GM21786 (cell line): ENCODE measurements around the gene IL34.
"Not testable (repeated sequence)": the region's sequence is repeated elsewhere in the genome, so short reads cannot be mapped to it uniquely, and the experiment has no call there.

Source experiments
- ATAC-seq: cut with Tn5 transposase; IDR thresholded peaks from one replicate; pipeline ENCODE4 v1.9.1; 2021; ENCODE audit not compliant: unreplicated experiment

IL34 gene

GRCh38 chr16:70646260-70647241 is at the start of gene IL34:
TSS of gene IL34 (plus strand) at chr16:70646559. CDS start at chr16:70646948, 389 bp downstream.
- ATAC-seq, result no peak

GRCh38 chr16:70597135-70597835 is 49.1 kb upstream of the IL34 start:
- ATAC-seq, result no peak

GRCh38 chr16:70598937-70599503 is 47.3 kb upstream of the IL34 start:
- ATAC-seq, result no peak

- no peak for ATAC-seq
Observed at GRCh38 chr16:70600730-70601129, 45.6 kb upstream of the IL34 start.

GRCh38 chr16:70601576-70602575 is 44.5 kb upstream of the IL34 start:
- no peak for ATAC-seq

GRCh38 chr16:70602831-70603230 is 43.5 kb upstream of the IL34 start:
- no peak for ATAC-seq

GRCh38 chr16:70604407-70605282 is 41.7 kb upstream of the IL34 start:
- no peak for ATAC-seq

- no peak for ATAC-seq
Observed at GRCh38 chr16:70605283-70605657, 41.1 kb upstream of the IL34 start.

GRCh38 chr16:70608521-70608920 is 37.8 kb upstream of the IL34 start:
- no peak for ATAC-seq

GRCh38 chr16:70610273-70611223 is 35.8 kb upstream of the IL34 start:
- no peak for ATAC-seq

GRCh38 chr16:70611224-70611598 is 35.1 kb upstream of the IL34 start:
- no peak for ATAC-seq

- ATAC-seq, result no peak
Observed at GRCh38 chr16:70611785-70612303, 34.5 kb upstream of the IL34 start.

- ATAC-seq, result no peak
Observed at GRCh38 chr16:70612931-70613330, 33.4 kb upstream of the IL34 start.

GRCh38 chr16:70614208-70614951 is 32.0 kb upstream of the IL34 start:
- no peak for ATAC-seq

GRCh38 chr16:70615945-70616344 is 30.4 kb upstream of the IL34 start:
- ATAC-seq, result no peak

- not testable (repeated sequence) for ATAC-seq
Observed at GRCh38 chr16:70621864-70622263, 24.5 kb upstream of the IL34 start.

GRCh38 chr16:70627696-70628095 is 18.7 kb upstream of the IL34 start:
- no peak for ATAC-seq
